ENCODE results near the gene HOXB6.

The HOXB6 gene

DNA sequence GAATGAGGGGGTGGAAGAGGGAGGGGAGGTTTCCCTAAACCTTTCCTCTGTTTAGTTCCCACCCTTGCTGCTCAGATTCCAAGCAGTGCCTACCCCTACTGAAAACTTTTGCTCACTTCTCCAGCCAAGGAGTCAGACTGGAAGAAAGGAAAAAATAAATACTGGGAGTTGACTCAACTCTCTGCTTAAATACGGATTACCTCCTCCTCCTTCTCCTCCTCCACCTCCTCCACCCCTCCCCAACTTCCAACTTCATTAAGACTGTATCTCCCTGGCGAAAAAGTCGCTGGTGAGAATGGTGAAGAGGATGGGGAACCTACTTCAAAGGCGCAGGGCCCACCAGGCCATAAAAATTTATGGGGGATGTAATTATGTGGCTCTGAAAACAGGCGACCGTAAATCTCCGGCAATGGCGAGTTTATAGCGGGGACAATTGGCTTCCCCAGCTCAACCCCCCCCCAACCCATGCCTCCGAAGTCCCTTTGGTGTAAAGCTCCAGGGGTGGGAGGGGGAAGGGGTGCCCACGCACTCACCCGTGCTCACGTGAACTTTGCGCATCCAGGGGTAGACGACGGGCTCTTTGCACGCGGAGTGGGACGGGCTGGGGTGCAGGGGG, 27.3 kb downstream of the HOXB6 start:
- ATAC-seq, result no peak
- TF ChIP-seq ZNF8 (CRISPR knock-in tag; IDR thresholded peaks at IDR 0.05) (no peak), CSDC2 (CRISPR knock-in tag; IDR thresholded peaks at IDR 0.05) (no peak), ZNF70 (CRISPR knock-in tag; IDR thresholded peaks at IDR 0.05) (no peak)
- TF ChIP-seq, protein P1, sequence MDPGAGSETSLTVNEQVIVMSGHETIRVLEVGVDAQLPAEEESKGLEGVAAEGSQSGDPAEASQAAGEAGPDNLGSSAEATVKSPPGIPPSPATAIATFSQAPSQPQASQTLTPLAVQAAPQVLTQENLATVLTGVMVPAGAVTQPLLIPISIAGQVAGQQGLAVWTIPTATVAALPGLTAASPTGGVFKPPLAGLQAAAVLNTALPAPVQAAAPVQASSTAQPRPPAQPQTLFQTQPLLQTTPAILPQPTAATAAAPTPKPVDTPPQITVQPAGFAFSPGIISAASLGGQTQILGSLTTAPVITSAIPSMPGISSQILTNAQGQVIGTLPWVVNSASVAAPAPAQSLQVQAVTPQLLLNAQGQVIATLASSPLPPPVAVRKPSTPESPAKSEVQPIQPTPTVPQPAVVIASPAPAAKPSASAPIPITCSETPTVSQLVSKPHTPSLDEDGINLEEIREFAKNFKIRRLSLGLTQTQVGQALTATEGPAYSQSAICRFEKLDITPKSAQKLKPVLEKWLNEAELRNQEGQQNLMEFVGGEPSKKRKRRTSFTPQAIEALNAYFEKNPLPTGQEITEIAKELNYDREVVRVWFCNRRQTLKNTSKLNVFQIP (CRISPR knock-in tag; IDR thresholded peaks at IDR 0.05; ENCODE audit: borderline replicate concordance, low read depth), result no peak

DNA sequence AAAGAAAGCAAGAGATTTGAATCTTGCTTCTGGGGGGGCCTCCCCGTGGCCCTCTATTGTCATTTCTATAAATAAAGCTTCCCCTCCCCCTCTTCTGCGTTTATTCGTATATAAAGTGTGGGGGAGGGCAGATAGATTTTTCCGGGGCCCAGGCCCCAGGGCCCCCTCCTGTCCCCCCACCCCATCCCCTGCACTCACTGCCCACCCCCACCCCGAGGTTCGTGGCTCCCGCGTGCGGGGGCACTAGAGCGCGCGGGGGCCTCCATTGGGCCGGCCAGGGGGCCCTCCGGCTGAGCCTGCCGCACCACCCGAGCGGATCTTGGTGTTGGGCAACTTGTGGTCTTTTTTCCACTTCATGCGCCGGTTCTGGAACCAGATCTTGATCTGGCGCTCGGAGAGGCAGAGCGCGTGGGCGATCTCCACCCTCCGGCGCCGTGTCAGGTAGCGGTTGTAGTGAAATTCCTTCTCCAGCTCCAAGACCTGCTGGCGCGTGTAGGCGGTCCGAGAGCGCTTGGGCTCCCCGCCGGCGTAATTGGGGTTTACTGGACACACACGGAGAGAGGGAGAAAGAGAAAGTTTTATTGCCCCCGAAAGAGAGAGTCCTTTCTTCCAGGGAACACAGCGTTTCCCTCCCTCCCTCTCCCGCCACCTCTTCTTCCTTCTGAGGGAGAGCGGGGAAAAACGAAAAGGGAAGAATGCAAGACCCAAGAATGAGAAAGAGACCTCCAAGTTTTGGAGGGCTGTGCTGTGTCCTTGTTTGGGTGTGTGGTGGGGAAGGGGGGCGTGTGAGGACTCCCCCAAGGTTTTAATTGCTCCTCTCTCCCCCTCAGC, 28.1 kb downstream of the HOXB6 start:
- ATAC-seq, result no peak
- TF ChIP-seq CSDC2 (CRISPR knock-in tag; IDR thresholded peaks at IDR 0.05) (no peak), ZNF565 (CRISPR knock-in tag; conservative IDR thresholded peaks at IDR 0.05; ENCODE audit: low read depth) (no peak), BACH2 (CRISPR knock-in tag; IDR thresholded peaks at IDR 0.05; ENCODE audit: borderline replicate concordance) (no peak), PPARA (CRISPR knock-in tag; IDR thresholded peaks at IDR 0.05; ENCODE audit: borderline replicate concordance) (no peak), ARNTL (CRISPR knock-in tag; IDR thresholded peaks at IDR 0.05; ENCODE audit: borderline replicate concordance, low read depth) (no peak), TCF4 (CRISPR knock-in tag; IDR thresholded peaks at IDR 0.05; ENCODE audit: borderline replicate concordance) (no peak), ESRRG (CRISPR knock-in tag; IDR thresholded peaks at IDR 0.05) (no peak), ZNF8 (CRISPR knock-in tag; IDR thresholded peaks at IDR 0.05) (no peak), SNAI2 (CRISPR knock-in tag; IDR thresholded peaks at IDR 0.05) (no peak)
- TF ChIP-seq, protein P2, sequence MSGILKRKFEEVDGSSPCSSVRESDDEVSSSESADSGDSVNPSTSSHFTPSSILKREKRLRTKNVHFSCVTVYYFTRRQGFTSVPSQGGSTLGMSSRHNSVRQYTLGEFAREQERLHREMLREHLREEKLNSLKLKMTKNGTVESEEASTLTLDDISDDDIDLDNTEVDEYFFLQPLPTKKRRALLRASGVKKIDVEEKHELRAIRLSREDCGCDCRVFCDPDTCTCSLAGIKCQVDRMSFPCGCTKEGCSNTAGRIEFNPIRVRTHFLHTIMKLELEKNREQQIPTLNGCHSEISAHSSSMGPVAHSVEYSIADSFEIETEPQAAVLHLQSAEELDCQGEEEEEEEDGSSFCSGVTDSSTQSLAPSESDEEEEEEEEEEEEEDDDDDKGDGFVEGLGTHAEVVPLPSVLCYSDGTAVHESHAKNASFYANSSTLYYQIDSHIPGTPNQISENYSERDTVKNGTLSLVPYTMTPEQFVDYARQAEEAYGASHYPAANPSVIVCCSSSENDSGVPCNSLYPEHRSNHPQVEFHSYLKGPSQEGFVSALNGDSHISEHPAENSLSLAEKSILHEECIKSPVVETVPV (CRISPR knock-in tag; IDR thresholded peaks at IDR 0.05), result no peak
- TF ChIP-seq, protein P3, sequence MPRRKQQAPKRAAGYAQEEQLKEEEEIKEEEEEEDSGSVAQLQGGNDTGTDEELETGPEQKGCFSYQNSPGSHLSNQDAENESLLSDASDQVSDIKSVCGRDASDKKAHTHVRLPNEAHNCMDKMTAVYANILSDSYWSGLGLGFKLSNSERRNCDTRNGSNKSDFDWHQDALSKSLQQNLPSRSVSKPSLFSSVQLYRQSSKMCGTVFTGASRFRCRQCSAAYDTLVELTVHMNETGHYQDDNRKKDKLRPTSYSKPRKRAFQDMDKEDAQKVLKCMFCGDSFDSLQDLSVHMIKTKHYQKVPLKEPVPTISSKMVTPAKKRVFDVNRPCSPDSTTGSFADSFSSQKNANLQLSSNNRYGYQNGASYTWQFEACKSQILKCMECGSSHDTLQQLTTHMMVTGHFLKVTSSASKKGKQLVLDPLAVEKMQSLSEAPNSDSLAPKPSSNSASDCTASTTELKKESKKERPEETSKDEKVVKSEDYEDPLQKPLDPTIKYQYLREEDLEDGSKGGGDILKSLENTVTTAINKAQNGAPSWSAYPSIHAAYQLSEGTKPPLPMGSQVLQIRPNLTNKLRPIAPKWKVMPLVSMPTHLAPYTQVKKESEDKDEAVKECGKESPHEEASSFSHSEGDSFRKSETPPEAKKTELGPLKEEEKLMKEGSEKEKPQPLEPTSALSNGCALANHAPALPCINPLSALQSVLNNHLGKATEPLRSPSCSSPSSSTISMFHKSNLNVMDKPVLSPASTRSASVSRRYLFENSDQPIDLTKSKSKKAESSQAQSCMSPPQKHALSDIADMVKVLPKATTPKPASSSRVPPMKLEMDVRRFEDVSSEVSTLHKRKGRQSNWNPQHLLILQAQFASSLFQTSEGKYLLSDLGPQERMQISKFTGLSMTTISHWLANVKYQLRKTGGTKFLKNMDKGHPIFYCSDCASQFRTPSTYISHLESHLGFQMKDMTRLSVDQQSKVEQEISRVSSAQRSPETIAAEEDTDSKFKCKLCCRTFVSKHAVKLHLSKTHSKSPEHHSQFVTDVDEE (CRISPR knock-in tag; IDR thresholded peaks at IDR 0.05), result no peak
- TF ChIP-seq, protein P4, sequence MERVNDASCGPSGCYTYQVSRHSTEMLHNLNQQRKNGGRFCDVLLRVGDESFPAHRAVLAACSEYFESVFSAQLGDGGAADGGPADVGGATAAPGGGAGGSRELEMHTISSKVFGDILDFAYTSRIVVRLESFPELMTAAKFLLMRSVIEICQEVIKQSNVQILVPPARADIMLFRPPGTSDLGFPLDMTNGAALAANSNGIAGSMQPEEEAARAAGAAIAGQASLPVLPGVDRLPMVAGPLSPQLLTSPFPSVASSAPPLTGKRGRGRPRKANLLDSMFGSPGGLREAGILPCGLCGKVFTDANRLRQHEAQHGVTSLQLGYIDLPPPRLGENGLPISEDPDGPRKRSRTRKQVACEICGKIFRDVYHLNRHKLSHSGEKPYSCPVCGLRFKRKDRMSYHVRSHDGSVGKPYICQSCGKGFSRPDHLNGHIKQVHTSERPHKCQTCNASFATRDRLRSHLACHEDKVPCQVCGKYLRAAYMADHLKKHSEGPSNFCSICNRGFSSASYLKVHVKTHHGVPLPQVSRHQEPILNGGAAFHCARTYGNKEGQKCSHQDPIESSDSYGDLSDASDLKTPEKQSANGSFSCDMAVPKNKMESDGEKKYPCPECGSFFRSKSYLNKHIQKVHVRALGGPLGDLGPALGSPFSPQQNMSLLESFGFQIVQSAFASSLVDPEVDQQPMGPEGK (CRISPR knock-in tag; IDR thresholded peaks at IDR 0.05; ENCODE audit: borderline replicate concordance), result no peak
- TF ChIP-seq, protein P5, sequence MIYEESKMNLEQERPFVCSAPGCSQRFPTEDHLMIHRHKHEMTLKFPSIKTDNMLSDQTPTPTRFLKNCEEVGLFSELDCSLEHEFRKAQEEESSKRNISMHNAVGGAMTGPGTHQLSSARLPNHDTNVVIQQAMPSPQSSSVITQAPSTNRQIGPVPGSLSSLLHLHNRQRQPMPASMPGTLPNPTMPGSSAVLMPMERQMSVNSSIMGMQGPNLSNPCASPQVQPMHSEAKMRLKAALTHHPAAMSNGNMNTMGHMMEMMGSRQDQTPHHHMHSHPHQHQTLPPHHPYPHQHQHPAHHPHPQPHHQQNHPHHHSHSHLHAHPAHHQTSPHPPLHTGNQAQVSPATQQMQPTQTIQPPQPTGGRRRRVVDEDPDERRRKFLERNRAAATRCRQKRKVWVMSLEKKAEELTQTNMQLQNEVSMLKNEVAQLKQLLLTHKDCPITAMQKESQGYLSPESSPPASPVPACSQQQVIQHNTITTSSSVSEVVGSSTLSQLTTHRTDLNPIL (CRISPR knock-in tag; IDR thresholded peaks at IDR 0.05; ENCODE audit: low read depth), result no peak

GRCh38 chr17:48575673-48576478, 28.9 kb downstream of the HOXB6 start:
- TF ChIP-seq ZNF70 (CRISPR knock-in tag; IDR thresholded peaks at IDR 0.05), result no peak
- TF ChIP-seq CSDC2 (CRISPR knock-in tag; IDR thresholded peaks at IDR 0.05), result no peak
- no peak for TF ChIP-seq BACH2 (CRISPR knock-in tag; IDR thresholded peaks at IDR 0.05; ENCODE audit: borderline replicate concordance)
- TF ChIP-seq TCF4 (CRISPR knock-in tag; IDR thresholded peaks at IDR 0.05; ENCODE audit: borderline replicate concordance), result no peak
- no peak for TF ChIP-seq ZFP3 (CRISPR knock-in tag; IDR thresholded peaks at IDR 0.05)
- no peak for TF ChIP-seq ZNF565 (CRISPR knock-in tag; conservative IDR thresholded peaks at IDR 0.05; ENCODE audit: low read depth)
- TF ChIP-seq RARB (CRISPR knock-in tag; IDR thresholded peaks at IDR 0.05), result no peak
- no peak for TF ChIP-seq PPARA (CRISPR knock-in tag; IDR thresholded peaks at IDR 0.05; ENCODE audit: borderline replicate concordance)
- TF ChIP-seq, protein P2 (CRISPR knock-in tag; IDR thresholded peaks at IDR 0.05), result no peak
- TF ChIP-seq GLIS3 (CRISPR knock-in tag; IDR thresholded peaks at IDR 0.05), result no peak
- TF ChIP-seq, protein P5 (CRISPR knock-in tag; IDR thresholded peaks at IDR 0.05; ENCODE audit: low read depth), result no peak
- no peak for TF ChIP-seq ESRRG (CRISPR knock-in tag; IDR thresholded peaks at IDR 0.05)
- no peak for TF ChIP-seq ARNTL (CRISPR knock-in tag; IDR thresholded peaks at IDR 0.05; ENCODE audit: borderline replicate concordance, low read depth)
- TF ChIP-seq ISL1 (CRISPR knock-in tag; IDR thresholded peaks at IDR 0.05), result no peak
- no peak for TF ChIP-seq OSR1 (CRISPR knock-in tag; IDR thresholded peaks at IDR 0.05)
- no peak for TF ChIP-seq SNAI2 (CRISPR knock-in tag; IDR thresholded peaks at IDR 0.05)
- ATAC-seq, result no peak

Measured in SK-N-SH treated with all-trans-retinoic acid at 6 μM for 48 hours (cell line).